GM18873 (cell line): ENCODE results near the gene RAX2.
"Not testable (repeated sequence)": the region's sequence is repeated elsewhere in the genome, so short reads cannot be mapped to it uniquely, and the experiment has no call there.

Source experiments
- ATAC-seq: cut with Tn5 transposase; IDR thresholded peaks from one replicate; pipeline ENCODE4 v1.9.1; 2021; ENCODE audit warnings: mild to moderate bottlenecking, moderate library complexity, moderate number of reproducible peaks; ENCODE audit not compliant: unreplicated experiment, low FRiP score

Gene RAX2

DNA sequence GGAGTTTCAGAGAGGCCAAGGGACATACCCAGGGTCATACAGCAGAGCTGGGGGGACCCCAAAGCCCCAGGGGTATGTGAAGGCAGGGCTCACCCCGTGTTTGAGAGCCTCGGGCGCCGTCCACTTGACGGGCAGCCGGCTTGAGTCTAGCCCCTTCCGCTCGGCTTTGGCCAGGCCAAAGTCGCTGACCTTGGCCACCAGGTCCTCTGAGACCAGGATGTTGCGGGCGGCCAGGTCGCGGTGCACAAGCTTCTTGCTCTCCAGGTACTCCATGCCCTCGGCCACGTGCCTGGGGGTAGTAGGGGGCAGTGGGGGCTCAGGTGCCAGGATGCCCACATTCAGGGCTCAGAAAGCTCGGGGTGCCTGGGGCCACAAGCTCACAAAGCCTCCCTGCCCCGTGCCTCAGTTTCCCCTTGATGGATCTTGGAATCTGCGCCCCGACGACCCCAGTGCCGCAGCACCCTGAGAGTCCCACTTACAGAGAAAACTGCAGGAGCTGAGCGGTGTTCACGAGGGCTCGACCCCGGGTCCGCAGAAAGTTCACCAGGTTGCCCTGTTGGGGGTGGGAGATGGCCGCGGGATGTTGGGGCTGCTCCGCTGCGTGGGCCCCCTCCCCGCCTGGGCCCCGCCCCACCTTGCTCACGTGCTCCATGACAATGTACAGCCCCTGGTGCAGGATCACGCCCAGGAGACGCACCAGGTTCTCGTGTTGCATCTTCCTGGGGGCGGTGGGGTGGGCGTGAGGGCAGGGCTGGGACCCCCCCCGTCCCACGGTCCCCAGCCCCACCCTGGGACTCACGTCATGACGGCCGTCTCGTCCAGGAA, 7.1 kb upstream of the RAX2 start:
- no peak for ATAC-seq

DNA sequence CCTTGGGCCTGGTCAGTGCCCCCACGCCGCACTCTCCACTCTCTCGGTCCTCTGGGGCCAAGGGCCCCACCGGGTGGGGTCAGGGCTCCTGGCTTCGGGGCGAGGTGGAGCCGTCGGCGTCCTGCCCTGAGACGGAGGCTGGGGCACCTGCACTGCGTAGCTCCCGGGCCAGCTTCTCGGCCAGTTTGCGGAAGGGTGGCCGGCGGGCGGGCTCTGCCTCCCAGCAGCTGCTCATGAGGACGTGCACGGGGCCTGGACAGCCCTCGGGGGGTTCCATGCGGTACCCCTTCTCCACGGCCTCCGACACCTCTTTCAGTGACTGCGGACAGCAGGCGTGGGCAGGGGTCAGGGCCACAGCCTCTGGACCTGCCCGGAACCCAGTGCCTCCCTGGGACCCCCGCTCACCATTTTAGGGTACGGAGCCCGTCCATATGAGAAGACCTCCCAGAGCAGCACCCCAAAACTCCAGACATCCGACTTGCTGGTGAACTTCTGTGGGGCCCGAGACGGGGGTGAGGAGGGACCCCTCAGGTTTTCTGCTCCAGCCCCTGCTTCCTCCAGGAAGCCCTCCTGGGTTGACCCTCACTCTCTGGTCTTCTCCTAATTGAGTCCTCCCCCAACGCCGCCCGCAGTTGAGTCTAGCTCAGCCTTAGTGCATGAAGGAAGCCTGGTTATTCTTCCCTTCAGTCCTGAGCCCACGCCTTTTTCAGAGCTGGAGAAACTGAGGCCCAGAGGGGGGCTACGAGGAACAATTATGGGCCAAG, 6.3 kb upstream of the RAX2 start:
- no peak for ATAC-seq

DNA sequence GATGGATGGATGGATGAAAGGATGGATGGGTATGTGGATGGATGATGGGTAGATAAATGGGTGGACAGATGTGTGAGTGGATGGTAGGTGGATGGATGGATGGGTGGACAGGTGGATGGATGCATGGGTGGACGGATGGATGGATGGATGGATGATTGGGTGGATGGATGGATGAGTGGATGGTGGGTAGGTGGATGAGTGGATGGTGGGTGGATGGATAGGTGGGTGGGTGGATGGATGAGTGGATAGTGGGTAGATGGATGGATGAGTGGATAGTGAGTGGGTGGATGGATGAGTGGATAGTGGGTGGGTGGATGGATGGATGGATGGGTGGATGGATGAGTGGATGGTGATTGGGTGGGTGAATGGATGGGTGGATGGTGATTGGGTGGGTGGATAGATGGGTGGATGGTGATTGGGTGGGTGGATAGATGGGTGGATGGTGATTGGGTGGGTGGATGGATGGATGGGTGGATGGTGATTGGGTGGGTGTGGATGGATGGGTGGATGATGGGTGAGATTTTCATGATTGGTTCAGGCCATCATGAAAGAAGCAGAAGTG, 4.5 kb upstream of the RAX2 start:
- no peak for ATAC-seq

DNA sequence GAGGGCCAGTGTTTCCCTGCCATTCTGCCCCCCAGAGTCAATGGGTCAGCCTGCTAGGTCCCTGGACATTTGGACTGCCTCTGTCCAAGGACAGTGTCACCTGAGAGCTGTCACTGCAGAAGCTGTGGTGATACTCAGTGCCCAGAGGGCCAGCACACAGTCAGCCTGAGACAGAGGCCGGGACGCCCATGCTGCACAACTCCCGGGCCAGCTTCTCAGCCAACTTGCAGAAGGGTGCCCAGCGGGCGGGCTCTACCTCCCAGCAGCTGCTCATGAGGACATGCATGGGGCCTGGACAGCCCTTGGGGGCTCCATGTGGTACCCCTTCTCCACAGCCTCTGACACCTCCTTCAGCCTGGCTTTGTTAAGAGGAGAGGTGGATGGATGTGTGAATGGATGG, 3.8 kb upstream of the RAX2 start:
- ATAC-seq, result no peak

DNA sequence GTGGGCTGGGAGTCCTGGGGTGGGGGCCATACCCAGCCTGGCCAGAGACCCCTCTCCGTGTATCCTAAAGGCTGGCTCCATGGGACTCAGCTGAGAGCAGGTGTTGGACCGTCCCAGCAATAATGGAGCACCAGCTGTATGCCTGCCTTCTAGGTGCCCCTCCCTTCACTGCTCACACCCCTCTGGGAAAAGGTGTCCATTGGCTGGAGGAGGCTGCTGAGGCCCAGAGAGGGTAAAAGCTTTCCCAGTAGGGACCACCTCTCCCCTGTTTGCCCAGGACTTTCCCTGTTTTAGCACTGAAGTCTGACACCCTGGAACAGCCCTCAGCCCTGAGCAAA, 3.3 kb upstream of the RAX2 start:
- no peak for ATAC-seq

DNA sequence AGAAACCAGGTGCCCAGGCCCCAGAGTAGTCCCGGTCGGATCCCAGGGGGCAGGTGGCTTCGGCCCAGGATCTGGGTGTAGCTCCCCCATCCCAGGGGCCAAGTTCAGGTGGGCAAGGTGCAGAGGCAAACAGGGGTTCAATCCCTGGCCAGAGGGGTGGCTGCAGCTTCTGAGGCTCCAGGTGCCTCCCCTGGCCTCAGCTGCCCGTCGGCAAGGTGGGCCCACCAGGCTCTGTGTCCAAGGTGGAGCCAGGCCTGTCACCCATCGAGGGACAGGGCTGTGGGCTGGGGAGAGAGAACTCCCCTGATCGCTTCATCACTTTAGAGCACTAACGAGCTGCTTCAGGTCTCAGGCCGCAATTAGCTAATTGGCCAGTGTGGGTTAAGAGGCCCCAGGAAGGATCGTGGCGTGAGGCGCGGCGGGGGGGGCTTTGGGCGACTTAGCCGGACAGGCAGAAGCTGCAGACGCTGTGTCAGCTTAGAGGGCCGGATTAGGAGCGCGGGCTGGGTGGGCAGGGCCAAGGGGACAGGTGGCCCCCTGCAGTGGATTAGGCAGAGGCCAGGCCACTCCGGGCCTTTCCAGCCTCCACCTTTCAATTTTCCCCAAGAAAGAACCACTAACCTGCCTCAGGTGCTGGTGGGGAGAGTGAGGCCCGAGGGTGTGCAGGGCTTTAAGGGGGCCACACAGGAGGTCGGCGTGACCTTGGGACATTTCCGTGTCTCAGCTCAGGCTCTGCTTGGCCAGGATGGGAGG, 2.8 kb upstream of the RAX2 start:
- no peak for ATAC-seq

DNA sequence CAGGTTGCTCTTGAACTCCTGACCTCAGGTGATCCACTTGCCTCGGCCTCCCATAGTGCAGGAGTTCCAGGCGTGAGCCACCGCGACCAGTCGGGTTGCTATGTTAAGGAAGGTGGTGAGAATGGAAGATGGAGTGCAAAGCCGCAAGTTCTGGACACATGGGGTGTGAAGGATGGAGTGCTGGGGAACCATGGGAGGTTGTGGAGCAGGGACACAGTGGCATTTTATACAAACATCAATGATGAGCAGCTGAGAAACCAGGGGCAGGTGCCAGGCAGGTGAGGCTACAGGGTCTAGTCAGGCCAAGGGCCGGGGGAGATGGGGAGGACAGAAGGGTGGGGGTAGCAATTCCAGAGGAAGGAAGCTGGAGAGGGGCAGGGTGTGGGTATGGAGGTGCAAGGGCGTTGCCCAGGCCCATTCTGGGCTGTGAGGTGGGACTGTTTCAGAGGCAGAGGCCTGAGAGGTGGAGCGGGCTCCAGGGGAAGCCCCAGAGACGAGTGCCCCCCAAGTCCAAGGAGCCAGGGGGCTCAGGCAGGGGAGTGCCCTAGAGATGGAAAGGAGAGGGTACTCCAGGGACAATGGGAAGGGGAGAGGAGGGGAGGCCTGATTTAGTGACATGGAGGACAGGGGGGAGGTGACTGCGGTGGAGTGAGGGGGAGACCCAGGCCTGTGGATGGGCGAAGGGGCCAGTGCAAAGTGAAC, 1.9 kb upstream of the RAX2 start:
- ATAC-seq, result no peak

DNA sequence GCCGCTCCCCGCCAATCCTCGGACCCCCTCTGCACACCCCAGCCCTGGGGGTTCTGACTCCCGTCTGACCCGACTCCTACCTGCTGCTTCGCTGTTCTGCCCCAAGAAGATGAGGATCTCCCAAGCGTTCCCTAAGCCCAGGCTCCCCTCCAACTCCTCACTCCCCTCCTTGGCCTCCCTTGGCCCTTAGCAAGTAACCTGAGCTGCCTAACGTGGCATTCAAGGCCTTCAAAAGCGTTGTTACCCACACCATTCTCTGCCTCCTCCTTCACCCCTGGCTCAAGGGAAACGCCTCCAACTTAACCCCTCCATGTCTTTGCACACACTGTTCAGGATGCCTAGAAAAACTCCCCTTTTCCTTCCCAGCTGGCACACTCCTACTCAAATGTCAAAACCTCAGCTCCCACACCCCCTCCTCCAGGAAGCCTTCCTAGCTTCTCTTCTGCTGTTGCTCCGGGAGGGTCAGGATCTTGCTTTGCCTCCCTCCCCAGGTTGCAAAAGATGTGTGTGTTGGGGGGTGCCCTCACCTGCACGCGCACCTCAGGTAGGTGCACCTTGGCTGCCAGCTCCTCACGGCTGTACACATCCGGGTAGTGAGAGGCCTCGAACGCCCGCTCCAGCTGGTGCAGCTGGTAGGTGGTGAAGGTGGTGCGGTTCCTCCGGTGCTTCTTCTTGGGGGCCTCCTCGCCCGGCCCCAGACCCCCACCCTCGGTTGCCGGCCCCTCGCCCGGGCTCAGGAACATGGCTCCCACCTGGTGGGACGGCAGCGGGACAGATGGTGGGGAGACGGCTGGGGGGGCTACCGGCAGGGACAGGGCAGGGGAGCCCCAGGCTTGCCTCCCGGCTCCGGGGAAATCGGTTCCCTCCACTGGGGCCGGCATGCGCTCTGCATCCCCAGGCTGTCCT, 775 bp downstream of the RAX2 start:
- ATAC-seq, result no peak

DNA sequence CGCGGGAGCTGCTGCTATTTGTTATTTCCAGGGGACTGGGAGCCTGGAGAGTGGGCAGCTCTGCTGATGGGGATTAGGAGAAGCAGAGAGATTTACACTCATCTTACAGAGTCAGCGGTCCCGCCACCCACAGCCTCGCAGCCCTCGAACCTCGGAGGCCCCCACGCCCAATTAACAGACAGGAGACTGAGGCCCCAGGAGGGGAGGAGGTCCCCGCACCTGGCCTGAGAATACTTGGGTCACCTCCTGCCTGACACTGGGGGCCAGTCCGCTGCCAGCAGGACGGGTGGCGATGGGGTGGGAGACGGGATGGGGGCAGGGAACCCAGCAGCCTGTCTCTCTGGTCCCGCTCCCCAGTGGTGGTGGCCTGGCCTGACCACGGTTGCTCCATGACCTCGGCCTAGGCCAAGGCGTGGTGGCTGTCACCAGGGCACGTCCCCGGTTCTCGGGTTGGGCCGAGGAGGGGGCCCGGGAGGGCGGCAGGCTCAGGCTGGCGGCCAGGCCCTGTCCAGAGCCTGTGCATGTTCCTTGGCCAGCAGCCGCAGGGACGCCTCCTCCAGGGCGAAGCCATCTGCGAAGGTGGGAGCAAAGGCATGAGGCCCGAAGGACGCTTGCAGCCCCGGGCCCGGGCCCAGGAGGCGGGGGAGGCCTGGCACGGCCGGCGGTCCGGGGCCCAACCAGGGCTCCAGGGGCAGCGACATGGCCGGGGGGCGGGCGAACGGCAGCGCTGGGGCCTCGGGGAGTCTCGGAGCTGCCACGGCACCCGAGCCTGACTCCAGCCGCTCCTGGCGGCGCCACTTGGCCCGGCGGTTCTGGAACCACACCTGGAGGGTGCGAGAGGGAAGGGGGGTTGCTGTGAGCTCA, 1.7 kb downstream of the RAX2 start:
- no peak for ATAC-seq

DNA sequence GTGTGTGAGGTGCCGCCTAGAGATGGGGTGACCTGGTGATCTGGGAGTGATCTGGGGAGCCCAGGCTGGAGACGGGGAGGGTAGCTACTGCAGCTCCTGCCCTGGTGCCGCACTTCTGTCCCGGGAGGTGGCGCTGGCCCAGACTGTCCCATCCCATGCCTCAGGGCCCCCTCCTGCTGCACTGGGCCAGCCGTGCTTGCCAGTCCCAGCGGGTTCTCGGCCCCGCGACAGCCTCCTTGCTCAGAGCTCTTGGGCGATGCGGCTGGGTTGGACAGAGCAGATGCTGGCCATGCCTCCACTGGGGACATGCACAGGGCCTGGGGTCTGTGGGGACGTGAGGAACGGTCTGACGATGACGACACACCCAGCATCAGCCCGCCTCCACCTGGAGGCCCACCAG, 2.5 kb downstream of the RAX2 start:
- ATAC-seq, result no peak

DNA sequence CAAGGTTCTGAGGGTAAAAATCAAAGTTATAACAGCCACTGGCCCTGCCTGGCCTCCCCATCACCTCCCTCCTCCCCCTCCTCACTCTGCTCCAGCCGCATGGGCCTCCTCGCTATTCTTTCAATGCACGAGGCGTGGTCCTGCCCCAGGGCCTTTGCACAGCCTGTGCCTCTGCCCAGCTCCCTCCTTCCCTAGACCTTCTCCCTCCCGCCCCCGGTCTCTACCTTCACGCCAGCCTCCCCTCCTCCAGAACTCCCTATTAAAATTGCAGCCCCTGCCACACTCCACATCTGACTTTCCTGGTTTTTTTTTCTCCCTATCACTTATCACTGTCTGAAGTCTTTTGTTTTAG, 3.3 kb downstream of the RAX2 start:
- no peak for ATAC-seq

DNA sequence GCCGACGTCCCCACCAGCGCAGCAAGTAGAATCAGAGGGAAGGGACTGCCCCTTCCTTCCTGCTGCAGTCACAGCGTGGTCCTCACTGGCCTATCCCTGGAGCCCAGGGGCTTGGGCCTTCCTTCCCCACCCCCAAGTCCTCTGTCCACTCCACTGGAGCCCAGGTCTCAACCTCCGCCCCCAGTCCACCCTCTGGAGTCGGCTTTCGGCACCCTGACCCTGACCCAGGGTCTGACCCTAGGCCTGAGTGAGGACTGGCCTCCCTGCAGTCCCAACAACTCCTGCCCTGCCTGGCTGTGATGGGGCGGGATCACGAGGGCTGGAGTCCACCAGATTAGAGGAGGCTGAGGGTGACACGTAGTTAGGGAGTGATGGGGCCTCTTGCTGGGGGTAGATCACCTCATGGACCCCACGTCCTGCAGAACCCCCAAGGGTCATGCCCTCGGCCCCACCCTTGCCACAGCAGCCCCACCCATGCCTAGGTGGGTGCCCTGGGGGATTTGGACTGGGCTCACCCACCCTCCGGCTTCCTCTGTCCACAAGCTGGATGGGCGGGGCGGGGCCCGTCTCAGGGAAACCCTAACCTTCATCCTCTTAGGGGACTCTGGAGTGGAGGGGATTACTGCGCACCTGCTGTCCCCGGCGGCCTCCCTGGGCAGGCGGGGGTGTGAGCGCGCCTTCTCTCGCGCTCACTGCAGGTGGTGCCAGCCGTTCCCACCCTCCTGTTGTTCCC, 3.8 kb downstream of the RAX2 start:
- no peak for ATAC-seq

DNA sequence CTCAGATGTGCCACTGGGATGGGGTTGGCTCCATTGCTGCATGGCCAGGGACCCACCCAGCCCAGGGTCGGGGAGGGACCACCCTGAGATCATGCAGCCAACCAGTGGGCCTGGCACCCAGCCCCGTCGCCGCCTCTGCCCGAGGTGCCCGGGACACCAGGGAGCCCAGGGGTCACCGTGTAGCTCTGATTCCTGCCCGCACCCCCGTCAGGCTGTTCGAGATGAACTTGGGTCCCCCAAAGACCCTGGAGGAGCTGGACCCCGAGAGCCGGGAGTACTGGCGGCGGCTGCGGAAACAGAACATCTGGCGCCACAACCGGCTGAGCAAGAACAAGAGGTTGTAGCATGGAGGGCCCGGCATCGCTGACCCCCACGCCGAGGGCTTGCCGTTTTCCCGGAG, 5.0 kb downstream of the RAX2 start:
- no peak for ATAC-seq

DNA sequence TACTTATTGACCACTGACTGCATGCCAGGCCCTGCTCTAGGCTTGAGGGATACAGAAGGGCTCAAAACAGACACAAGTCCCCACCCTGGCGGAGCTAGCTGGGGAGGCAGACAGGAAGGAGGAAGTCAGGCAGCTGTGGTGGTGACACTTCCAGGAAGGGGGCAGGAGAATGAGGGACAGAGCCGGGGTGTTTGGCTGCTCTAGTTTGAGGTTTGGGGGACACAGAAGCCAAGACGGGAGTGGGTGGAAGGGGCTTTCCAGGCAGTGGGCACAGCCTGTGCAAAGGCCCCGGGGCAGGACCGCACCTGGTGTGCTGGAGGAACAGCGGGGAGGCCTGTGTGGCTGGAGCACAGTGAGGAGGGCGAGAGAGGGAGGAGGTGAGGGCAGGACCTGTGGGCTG, 5.5 kb downstream of the RAX2 start:
- ATAC-seq, result no peak

DNA sequence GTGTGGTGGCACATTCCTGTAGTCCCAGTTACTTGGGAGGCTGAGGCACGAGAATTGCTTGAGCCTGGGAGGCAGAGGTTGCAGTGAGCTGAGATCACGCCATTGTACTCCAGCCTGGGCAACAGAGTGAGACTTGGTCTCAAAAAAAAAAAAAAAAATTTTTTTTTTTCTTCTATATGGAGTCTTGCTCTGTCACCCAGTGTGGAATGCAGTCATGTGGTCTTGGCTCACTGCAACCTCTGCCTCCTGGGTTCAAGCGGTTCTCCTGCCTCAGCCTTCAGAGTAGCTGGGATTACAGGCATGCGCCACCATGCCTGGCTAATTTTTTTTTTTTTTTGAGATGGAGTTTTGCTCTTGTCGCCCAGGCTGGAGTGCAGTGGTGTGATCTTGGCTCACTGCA, 6.3 kb downstream of the RAX2 start:
- ATAC-seq, result not testable (repeated sequence)

DNA sequence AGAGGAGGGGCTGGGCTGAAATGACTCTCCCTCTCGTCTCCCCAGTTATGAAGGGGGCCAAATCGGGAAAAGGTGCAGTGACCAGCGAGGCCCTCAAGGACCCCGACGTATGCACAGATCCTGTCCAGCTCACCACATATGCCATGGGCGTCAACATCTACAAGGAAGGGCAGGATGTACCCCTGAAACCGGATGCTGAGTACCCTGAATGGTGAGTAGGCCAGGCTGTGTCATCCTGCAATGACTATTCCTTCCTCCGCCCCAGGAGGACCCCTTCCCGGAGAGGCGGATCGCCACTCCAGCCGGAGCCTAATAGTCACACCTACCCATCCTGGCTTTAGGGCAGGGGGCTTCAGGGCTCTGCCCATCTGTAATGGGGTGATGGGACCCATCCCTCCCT, 6.9 kb downstream of the RAX2 start:
- no peak for ATAC-seq

DNA sequence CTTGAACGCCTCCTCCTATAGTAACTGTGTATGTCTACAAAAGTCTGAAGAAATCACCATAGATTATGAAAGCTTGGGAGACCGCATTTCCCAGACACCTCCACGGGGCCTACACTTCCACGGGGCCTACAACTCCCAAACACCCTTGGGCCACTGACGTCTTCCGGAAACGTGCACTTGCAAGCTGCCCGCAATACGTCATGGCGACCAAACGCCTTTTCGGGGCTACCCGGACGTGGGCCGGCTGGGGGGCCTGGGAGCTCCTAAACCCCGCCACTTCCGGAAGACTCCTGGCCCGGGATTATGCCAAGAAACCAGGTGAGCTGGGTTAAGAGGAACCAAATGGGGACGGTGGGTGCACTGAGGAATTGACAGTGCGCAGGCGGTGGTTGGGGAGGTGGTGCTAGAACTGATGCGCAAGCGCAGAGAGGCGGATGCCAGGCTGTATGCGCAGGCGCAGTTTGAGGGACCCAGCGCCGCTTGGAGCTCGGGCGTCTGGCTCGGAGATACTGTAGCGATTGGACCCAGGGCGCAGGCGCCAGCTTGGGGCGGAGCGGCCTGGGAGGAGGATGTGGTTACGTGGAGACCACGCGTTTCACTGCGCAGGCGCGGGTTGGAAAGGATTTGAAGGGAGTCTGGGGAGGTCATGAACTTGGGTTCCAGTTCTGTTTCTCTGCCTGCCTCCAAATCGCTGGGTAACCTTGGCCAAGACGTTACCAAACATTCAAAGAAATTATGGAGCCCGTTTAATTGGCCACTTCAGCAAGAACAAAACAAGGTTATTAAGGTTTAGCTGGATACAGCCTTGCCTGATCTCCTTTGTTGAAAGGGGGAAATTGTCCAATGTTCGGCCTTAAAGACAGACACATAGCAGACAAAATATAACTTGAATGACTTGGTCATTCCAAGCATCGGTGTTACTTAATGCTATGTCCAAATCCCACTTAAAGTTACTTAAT, 9.2 kb downstream of the RAX2 start, which contains the start of gene MRPL54:
Gene MRPL54 (plus strand): TSS at position 182 of the 959 bp plus-strand sequence. CDS start 19 bp downstream, at position 201.
- ATAC-seq, result peak; percentile 68
